Thyroid gland (tissue), 4 donors: ENCODE results near the gene NUDT14.

Experiments used
- CTCF ChIP-seq, 6 experiments: fragments of 200-600 bp in 3 of 6; fragments of 450-650 bp in 3 of 6; sonication (generic) in 3 of 6; IDR thresholded peaks; one replicate each; pipeline ENCODE4 v1.5.1; 2016 to 2019; ENCODE audit warnings: antibody characterized with exemption in 6 of 6, mild to moderate bottlenecking in 2 of 6, inconsistent platforms in 1 of 6, moderate library complexity in 1 of 6
- POLR2A ChIP-seq, 2 donors: fragments of 450-650 bp; IDR thresholded peaks; one replicate each; pipeline ENCODE4 v1.6.1; 2017; ENCODE audit warnings: antibody characterized with exemption in 2 of 2, mild to moderate bottlenecking in 2 of 2, moderate library complexity in 1 of 2

- TF ChIP-seq CTCF (IDR thresholded peaks at IDR 0.05) (no peak), POLR2A (IDR thresholded peaks at IDR 0.05) (no peak)
Measured at GRCh38 chr14:105200074-105200473, 19.0 kb upstream of the NUDT14 start.
